Right renal cortex interstitium (tissue), 3 donors: ENCODE data around the gene DENND6A. TPM values are rescaled to one million over a fixed set of nuclear protein-coding genes. Genes with fewer than 3 reads are reported as not detected.
"Not testable (repeated sequence)": the region's sequence is repeated elsewhere in the genome, so short reads cannot be mapped to it uniquely, and the experiment has no call there.

ENCODE experiments used
- DNase-seq, 3 donors: peaks; one replicate each; pipeline ENCODE4 v3.0.0-alpha.2; 2013; ENCODE audit warnings: low read depth in 3 of 3, low spot score in 2 of 3
- polyA plus RNA-seq, 3 donors: library from polyadenylated mRNA; unstranded; fragments of 120-200 nt; gene quantifications; one replicate each; pipeline ENCODE4 v1.2.1, GENCODE V29; 2013; ENCODE audit not compliant: insufficient read length in 3 of 3

DENND6A gene
- 10 to 100 TPM; 26.6 to 32.6 (median 29.6) TPM for polyA plus RNA-seq

- DNase-seq = peak; percentile 76 to 88 (median 80)
These were observed at the start of gene DENND6A for GRCh38 chr3:57692396-57693147. DENND6A (minus strand) TSS chr3:57693077; CDS start chr3:57693018, 59 bp downstream.

- no peak for DNase-seq
These were observed 47.1 kb upstream of the DENND6A start for GRCh38 chr3:57740027-57740426.

GRCh38 chr3:57738391-57738790 is 45.5 kb upstream of the DENND6A start:
- DNase-seq = no peak

GRCh38 chr3:57737840-57738239 is 45.0 kb upstream of the DENND6A start:
- DNase-seq = no peak

GRCh38 chr3:57735405-57735804 is 42.5 kb upstream of the DENND6A start:
- no peak for DNase-seq

- no peak for DNase-seq
These were observed 40.9 kb upstream of the DENND6A start for GRCh38 chr3:57733790-57734189.

GRCh38 chr3:57731311-57731710 is 38.4 kb upstream of the DENND6A start:
- DNase-seq = no peak

GRCh38 chr3:57730682-57731081 is 37.8 kb upstream of the DENND6A start:
- DNase-seq = no peak

- no peak for DNase-seq
These were observed 36.6 kb upstream of the DENND6A start for GRCh38 chr3:57729334-57730045.

- DNase-seq = no peak
These were observed 34.2 kb upstream of the DENND6A start for GRCh38 chr3:57727106-57727505.

- no peak for DNase-seq
These were observed 33.5 kb upstream of the DENND6A start for GRCh38 chr3:57726397-57726796.

- DNase-seq = no peak
These were observed 25.2 kb upstream of the DENND6A start for GRCh38 chr3:57718118-57718517.

GRCh38 chr3:57717205-57717868 is 24.5 kb upstream of the DENND6A start:
- no peak for DNase-seq

- DNase-seq = no peak
These were observed 22.8 kb upstream of the DENND6A start for GRCh38 chr3:57715686-57716085.

- no peak for DNase-seq
These were observed 16.7 kb upstream of the DENND6A start for GRCh38 chr3:57709559-57709958.

- DNase-seq = no peak
These were observed 16.2 kb upstream of the DENND6A start for GRCh38 chr3:57709031-57709430.

GRCh38 chr3:57706462-57706861 is 13.6 kb upstream of the DENND6A start:
- DNase-seq = no peak

GRCh38 chr3:57705351-57705750 is 12.5 kb upstream of the DENND6A start:
- DNase-seq = not testable (repeated sequence)

GRCh38 chr3:57701781-57702180 is 8.9 kb upstream of the DENND6A start:
- DNase-seq = no peak

- DNase-seq = no peak
These were observed 7.9 kb upstream of the DENND6A start for GRCh38 chr3:57700737-57701136.

GRCh38 chr3:57699591-57699990 is 6.7 kb upstream of the DENND6A start:
- no peak for DNase-seq
